HG02678 (cell line): ENCODE results near the gene CENPC.
"Not testable (repeated sequence)": the region's sequence is repeated elsewhere in the genome, so short reads cannot be mapped to it uniquely, and the experiment has no call there.

ENCODE experiments used
- ATAC-seq: cut with Tn5 transposase; IDR thresholded peaks from one replicate; pipeline ENCODE4 v1.9.1; 2021; ENCODE audit warnings: mild to moderate bottlenecking, moderate library complexity; ENCODE audit not compliant: unreplicated experiment

Gene CENPC

GRCh38 chr4:67554096-67554495 lies 8.8 kb upstream of the CENPC start:
- ATAC-seq = no peak

GRCh38 chr4:67552146-67552792 lies 7.0 kb upstream of the CENPC start:
- not testable (repeated sequence) for ATAC-seq

- peak; percentile 27 for ATAC-seq
Observed at GRCh38 chr4:67550857-67551256, 5.6 kb upstream of the CENPC start.

- ATAC-seq = peak; percentile 43
Observed at GRCh38 chr4:67550451-67550850, 5.1 kb upstream of the CENPC start.

- ATAC-seq = peak; percentile 26
Observed at GRCh38 chr4:67549123-67549522, 3.8 kb upstream of the CENPC start.

- ATAC-seq = no peak
Observed at GRCh38 chr4:67546971-67547370, 1.7 kb upstream of the CENPC start.

- ATAC-seq = no peak
Observed at GRCh38 chr4:67546004-67546356, 677 bp upstream of the CENPC start.

GRCh38 chr4:67542076-67542475 lies 3.2 kb downstream of the CENPC start:
- no peak for ATAC-seq

- ATAC-seq = no peak
Observed at GRCh38 chr4:67539830-67540229, 5.5 kb downstream of the CENPC start.

- ATAC-seq = no peak
Observed at GRCh38 chr4:67535280-67535840, 9.9 kb downstream of the CENPC start.

- no peak for ATAC-seq
Observed at GRCh38 chr4:67533112-67533511, 12.2 kb downstream of the CENPC start.

- not testable (repeated sequence) for ATAC-seq
Observed at GRCh38 chr4:67532397-67532796, 12.9 kb downstream of the CENPC start.

- no peak for ATAC-seq
Observed at GRCh38 chr4:67531379-67531962, 13.8 kb downstream of the CENPC start.

- not testable (repeated sequence) for ATAC-seq
Observed at GRCh38 chr4:67524140-67524539, 21.2 kb downstream of the CENPC start.

- no peak for ATAC-seq
Observed at GRCh38 chr4:67522851-67523671, 22.2 kb downstream of the CENPC start.

- no peak for ATAC-seq
Observed at GRCh38 chr4:67522230-67522629, 23.1 kb downstream of the CENPC start.

GRCh38 chr4:67521506-67521905 lies 23.8 kb downstream of the CENPC start:
- no peak for ATAC-seq

- ATAC-seq = no peak
Observed at GRCh38 chr4:67520141-67520540, 25.2 kb downstream of the CENPC start.

GRCh38 chr4:67512501-67512900 lies 32.8 kb downstream of the CENPC start:
- no peak for ATAC-seq

- ATAC-seq = no peak
Observed at GRCh38 chr4:67500373-67500772, 44.9 kb downstream of the CENPC start.

- no peak for ATAC-seq
Observed at GRCh38 chr4:67499799-67500198, 45.5 kb downstream of the CENPC start.
